Epithelial cell of prostate (primary cell): ENCODE results near the gene MEAK7.

ENCODE experiments used
- DNase-seq: peaks from one replicate; pipeline ENCODE4 v3.0.0-alpha.2; 2011; ENCODE audit warnings: low read depth, low spot score
- H3K27ac ChIP-seq: fragments of 450-650 bp; 2 replicates; pipeline ENCODE4 v1.5.1; 2017; ENCODE audit warnings: mild to moderate bottlenecking

The MEAK7 gene

GRCh38 chr16:84504420-84505248, at the start of gene MEAK7:
TSS of gene MEAK7 (minus strand) at chr16:84504659. CDS start at chr16:84498086, 6,573 bp downstream.
- DNase-seq, result peak; percentile 84
- H3K27ac ChIP-seq, result peak within 1 kb of the TSS; percentile 97

GRCh38 chr16:84553873-84554399, 49.5 kb upstream of the MEAK7 start:
- no peak overlapping the region for H3K27ac ChIP-seq
- DNase-seq, result no peak

GRCh38 chr16:84552135-84552534, 47.7 kb upstream of the MEAK7 start:
- DNase-seq, result no peak
- no peak overlapping the region for H3K27ac ChIP-seq

- no peak overlapping the region for H3K27ac ChIP-seq
- DNase-seq, result no peak
Measured at GRCh38 chr16:84550096-84550495, 45.6 kb upstream of the MEAK7 start.

GRCh38 chr16:84548971-84549844, 44.7 kb upstream of the MEAK7 start:
- DNase-seq, result no peak
- H3K27ac ChIP-seq, result no peak overlapping the region

GRCh38 chr16:84548508-84548907, 44.0 kb upstream of the MEAK7 start:
- no peak for DNase-seq
- H3K27ac ChIP-seq, result no peak overlapping the region

GRCh38 chr16:84547546-84548061, 43.1 kb upstream of the MEAK7 start:
- no peak for DNase-seq
- no peak overlapping the region for H3K27ac ChIP-seq

- H3K27ac ChIP-seq, result no peak overlapping the region
- DNase-seq, result no peak
Measured at GRCh38 chr16:84546669-84547545, 42.4 kb upstream of the MEAK7 start.

GRCh38 chr16:84545114-84545737, 40.8 kb upstream of the MEAK7 start:
- no peak for DNase-seq
- no peak overlapping the region for H3K27ac ChIP-seq

GRCh38 chr16:84544031-84544773, 39.7 kb upstream of the MEAK7 start:
- no peak overlapping the region for H3K27ac ChIP-seq
- DNase-seq, result no peak

GRCh38 chr16:84543253-84543652, 38.8 kb upstream of the MEAK7 start:
- no peak for DNase-seq
- no peak overlapping the region for H3K27ac ChIP-seq

- no peak for DNase-seq
- no peak overlapping the region for H3K27ac ChIP-seq
Measured at GRCh38 chr16:84541999-84542817, 37.7 kb upstream of the MEAK7 start.

- DNase-seq, result no peak
- no peak overlapping the region for H3K27ac ChIP-seq
Measured at GRCh38 chr16:84540194-84540593, 35.7 kb upstream of the MEAK7 start.

GRCh38 chr16:84538222-84538840, 33.9 kb upstream of the MEAK7 start:
- no peak overlapping the region for H3K27ac ChIP-seq
- DNase-seq, result no peak

- H3K27ac ChIP-seq, result no peak overlapping the region
- no peak for DNase-seq
Measured at GRCh38 chr16:84537491-84538151, 33.2 kb upstream of the MEAK7 start.

GRCh38 chr16:84535851-84536250, 31.4 kb upstream of the MEAK7 start:
- no peak for DNase-seq

GRCh38 chr16:84535408-84535807, 30.9 kb upstream of the MEAK7 start:
- no peak overlapping the region for H3K27ac ChIP-seq
- no peak for DNase-seq

More at GRCh38 chr16:84535851-84536250, 31.4 kb upstream of the MEAK7 start:
- H3K27ac ChIP-seq, result no peak overlapping the region
